Myocyte (in vitro differentiated cells): ENCODE data around the gene TRIOBP. TPM values are rescaled to one million over a fixed set of nuclear protein-coding genes. Genes with fewer than 3 reads are reported as not detected.

Experiments used
- DNase-seq: peaks from one replicate; pipeline ENCODE4 v3.0.0-alpha.2; 2012; ENCODE audit warnings: low read depth
- total RNA-seq: library from RNA; depleted of rRNA; stranded (reverse); fragments of >200 nt; gene quantifications from 2 replicates; pipeline ENCODE4 v1.2.3, GENCODE V29; 2014

TRIOBP gene
- total RNA-seq, 1 donor from 2014 or later, result 26.6 TPM

DNA sequence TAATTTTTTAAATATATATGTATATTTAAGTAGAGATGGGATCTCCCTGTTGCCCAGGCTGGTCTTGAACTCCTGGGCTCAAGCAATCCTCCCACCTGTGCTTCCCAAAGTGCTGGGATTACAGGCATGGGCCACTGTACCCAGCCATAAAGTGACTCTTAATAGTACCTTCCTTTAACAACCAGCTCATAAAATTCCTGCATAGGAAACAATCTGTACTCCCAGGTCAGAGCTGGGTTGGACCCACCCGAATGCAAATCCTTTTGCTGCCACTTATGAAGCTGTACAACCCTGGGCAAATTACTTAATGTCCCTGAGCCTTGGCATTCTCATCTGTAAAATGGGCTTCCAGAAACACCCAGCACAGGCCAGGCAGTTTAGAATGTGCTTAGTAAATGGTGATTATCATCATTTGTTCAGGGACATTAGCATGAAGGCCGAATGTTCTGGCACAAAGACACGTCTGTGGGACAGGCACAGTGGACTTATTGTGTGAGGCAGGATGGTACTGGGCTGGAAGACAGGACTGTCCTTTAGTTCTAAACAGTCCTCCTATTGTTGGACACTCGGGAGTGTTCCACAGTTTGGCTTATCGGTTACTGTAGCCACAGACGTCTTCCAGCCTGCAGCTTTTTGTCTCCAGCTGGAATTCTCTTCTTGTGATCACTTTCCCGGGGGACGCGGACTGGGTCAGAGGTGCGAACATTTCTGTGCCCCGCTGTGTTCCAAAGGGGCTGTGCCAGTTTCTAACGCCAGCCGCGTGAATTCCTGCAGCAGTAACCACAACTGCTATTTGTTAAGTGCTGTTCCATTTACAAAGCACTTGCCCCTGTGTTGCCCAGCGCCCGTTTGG, 32.4 kb upstream of the TRIOBP start:
- DNase-seq, result no peak

DNA sequence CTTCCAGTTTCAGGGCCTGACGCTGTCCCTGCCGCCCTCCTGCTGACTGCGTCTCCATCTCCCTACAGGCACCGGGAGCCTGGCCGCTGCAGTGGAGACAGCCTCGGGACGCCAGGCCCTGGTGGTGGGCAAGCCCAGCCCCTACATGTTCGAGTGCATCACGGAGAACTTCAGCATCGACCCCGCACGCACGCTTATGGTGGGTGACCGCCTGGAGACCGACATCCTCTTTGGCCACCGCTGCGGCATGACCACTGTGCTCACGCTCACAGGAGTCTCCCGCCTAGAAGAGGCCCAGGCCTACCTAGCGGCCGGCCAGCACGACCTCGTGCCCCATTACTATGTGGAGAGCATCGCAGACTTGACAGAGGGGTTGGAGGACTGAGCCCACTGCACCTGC, 31.4 kb upstream of the TRIOBP start:
- no peak for DNase-seq

GRCh38 chr22:37669586-37669985, 27.3 kb upstream of the TRIOBP start:
- DNase-seq, result no peak

DNA sequence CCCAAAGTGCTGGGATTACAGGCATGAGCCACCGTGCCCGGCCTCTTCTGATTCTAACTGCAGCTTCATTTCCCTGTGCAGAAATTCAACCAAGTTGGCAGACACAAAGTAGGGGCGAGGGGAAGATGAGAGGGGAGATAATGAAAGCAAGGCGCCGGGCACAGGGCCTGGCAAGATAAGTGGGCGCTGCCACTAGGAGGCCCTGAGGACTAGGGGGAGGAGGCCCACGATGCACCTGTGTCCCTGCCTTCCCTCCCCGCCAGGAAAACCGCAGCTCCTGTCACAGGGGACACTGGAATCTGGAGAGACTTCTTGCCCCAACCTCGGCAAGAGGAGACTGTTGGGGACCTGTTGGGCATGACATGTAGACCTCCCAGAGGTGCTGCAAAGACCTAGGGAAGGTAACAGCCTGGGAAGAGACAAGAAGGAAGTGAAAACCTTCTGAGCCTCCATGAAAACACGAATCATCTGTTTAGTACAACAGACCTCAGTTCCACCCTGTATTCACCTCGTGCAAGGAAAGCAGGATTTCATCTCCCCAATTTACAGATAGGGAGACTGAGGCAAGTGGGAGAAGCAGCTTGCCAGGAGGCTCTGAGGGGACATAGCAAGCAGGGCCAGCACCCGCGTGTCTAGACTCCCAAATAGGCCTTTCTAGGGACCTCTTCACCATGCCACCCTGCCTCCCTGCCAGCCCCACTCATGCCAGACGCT, 24.5 kb upstream of the TRIOBP start:
- no peak for DNase-seq

GRCh38 chr22:37672920-37673455, 23.9 kb upstream of the TRIOBP start:
- no peak for DNase-seq

DNA sequence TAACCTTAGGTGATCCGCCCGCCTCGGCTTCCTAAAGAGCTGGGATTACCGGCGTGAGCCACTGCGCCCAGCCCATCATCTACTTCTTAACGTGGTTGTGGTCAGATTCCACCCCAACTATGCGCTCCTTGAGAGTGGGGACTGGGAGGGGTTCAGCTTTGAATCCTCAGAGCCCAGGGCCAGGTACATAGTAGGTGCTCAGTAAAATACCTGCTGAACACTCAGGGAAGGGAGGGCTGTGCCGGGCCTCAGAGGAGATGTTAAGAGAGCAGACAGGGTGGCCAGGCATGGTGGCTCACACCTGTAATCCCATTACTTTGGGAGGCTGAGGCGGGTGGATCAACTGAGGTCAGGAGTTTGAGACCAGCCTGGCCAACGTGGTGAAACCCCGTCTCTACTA, 22.6 kb upstream of the TRIOBP start:
- no peak for DNase-seq

GRCh38 chr22:37674951-37675929, 21.6 kb upstream of the TRIOBP start, which contains the start of gene LGALS1:
Gene LGALS1 (plus strand): TSS chr22:37675636. CDS start chr22:37675703, 67 bp downstream.
- DNase-seq, result peak; percentile 99

- peak; percentile 96 for DNase-seq
Observed at GRCh38 chr22:37675930-37676735, 20.7 kb upstream of the TRIOBP start.

DNA sequence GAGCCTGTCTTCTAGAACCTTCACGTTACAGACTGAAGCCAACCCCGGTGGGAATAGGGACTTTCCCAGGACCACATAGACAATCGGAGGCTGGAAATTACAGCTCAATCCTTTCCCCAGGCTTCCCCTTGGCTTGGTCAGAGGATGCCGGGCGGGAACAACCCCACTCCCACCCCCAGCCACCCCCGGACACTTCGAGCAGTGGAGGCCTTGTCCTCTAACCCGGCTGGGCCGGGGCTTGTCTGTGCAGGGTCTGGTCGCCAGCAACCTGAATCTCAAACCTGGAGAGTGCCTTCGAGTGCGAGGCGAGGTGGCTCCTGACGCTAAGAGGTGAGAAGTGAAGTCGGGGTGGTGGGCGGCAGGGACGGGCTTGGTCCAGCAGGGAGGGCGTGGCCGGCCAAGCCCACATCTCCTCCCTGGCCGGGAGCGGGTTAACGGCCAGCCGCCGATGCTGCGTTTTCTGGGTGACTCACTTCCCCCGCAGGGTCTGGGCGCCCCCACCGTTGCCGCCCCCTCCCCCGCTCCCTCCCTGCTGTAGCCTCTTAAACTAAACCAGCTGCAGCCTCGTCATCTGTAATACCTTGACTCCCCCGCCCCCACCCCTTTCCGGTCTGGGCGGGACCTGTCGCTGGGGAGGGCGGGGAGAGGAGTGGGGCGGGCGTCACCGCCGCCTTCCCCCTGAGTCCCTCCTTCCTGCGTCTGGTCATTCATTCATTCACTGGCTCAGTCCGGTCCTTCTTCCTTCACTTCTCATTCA, 19.9 kb upstream of the TRIOBP start:
- peak; percentile 92 for DNase-seq

DNA sequence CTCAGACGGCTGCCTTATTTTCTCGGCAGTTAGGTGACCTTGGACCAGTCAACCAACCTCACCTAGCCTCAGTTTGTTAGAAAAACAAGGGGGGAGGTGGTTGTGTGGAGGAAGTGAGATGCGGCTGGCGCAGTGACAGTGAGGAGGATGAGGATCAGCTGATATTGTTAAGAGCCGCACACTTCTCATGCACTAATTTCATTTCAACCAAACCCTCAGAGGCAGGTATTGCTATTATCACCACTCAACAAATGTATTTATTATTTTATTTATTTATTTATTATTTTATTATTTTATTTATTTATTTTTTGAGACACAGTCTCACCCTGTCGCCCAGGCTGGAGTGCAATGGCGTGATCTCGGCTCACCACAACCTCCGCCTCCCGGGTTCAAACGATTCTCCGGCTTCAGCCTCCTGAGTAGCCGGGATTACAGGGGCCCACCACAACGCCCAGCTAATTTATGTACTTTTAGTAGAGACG, 19.3 kb upstream of the TRIOBP start:
- no peak for DNase-seq

- no peak for DNase-seq
Observed at GRCh38 chr22:37678372-37678771, 18.5 kb upstream of the TRIOBP start.

DNA sequence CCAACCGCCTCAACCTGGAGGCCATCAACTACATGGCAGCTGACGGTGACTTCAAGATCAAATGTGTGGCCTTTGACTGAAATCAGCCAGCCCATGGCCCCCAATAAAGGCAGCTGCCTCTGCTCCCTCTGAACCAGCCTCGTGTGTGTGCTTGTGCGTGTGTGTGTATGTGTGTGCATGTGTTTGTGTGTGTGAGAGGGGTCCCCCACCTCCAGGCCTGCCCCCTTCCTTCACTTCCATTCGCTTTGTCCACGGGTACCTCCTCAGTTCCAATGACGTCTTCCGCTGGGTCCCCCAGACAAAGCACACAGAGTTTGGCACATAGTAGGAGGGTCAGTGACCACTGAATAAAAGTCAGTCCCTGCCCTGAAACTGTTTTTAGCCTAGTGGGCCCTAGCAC, 17.2 kb upstream of the TRIOBP start:
- DNase-seq, result no peak

GRCh38 chr22:37680191-37680851, 16.5 kb upstream of the TRIOBP start:
- DNase-seq, result no peak

DNA sequence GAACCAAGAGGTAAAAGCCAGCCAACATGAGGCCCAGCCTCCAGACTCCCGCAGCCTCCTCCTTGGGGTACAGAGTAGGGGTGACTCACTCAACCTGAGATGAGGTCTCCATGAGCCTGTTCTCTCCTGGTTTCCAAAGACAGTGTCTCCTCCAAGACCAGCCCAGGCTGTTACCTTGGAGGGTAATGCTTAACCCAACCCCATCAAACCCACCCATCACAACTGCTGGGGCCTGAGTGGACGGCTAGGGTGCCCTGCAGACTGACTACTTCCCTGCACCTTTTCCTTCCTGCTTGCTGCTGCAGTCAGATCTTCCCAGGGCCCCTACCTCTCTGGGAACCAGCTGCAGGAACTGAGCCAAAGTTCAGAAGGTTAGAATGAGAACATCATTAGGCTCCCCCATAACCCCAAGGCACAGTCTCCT, 15.8 kb upstream of the TRIOBP start:
- no peak for DNase-seq

- DNase-seq, result peak; percentile 80
Observed at GRCh38 chr22:37681556-37682049, 15.2 kb upstream of the TRIOBP start.

DNA sequence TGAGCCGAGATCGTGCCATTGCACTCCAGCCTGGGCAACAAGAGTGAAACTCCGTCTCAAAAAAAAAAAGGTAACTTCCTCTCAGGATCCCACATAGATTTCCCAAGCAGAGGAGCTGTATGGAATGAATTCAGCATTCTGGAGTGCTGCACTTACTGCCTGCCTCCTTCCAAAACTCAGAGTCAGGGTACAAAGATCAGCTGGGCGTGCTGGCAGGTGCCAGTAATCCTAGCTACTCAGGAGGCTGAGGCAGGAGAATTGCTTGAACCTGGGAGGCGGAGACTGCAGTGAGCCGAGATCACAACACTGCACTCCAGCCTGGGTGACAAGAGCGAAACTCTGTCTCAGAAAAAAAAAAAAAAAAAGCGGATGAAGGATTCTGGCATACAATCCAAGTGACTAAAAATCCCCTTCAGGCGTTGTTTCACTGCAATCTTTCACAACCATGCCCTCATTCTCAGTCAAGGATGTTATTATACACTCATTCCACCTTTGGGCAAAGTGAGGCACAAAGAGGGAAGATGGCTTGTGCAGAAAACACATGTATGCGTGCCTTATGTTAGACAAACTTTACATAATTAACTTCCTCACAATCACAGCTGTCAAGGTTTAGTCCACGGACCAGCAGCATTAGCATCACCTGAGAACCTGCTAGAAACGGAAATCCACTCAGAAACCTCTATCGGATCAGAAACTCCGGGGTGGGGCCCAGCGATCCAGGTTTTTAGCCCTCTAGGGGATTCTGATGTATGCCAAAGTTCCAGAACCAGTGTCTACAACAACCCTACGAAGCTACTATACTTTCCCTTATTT, 11.8 kb upstream of the TRIOBP start:
- no peak for DNase-seq
